SK-N-MC (cell line): Measurements from ENCODE around the gene NUB1.

Experiments used
- DNase-seq: peaks from one replicate; pipeline ENCODE4 v3.0.0-alpha.2; 2011; ENCODE audit warnings: low read depth, low spot score
- H3K27ac ChIP-seq: fragments of 200-600 bp; sonication (generic); 2 replicates; pipeline ENCODE4 v1.5.1; 2016; ENCODE audit warnings: mixed run types
- H3K36me3 ChIP-seq: fragments of 200-600 bp; sonication (generic); 2 replicates; pipeline ENCODE4 v1.6.1; 2017; ENCODE audit warnings: antibody characterized with exemption, low read length, mixed read lengths; ENCODE audit not compliant: insufficient read depth
- H3K4me3 ChIP-seq: fragments of 200-600 bp; sonication (generic); 2 replicates; pipeline ENCODE4 v1.5.1; 2016
- H3K9ac ChIP-seq: fragments of 200-600 bp; sonication (generic); 2 replicates; pipeline ENCODE4 v1.8.0; 2017; ENCODE audit warnings: mixed run types, mixed read lengths; ENCODE audit not compliant: insufficient read length
- H3K9me3 ChIP-seq: fragments of 200-600 bp; sonication (generic); 2 replicates; pipeline ENCODE4 v1.6.1; 2017; ENCODE audit warnings: low read depth, mild to moderate bottlenecking, antibody characterized with exemption, low read length, moderate library complexity, mixed read lengths
- EZH2 ChIP-seq: fragments of 200-600 bp; sonication (generic); IDR thresholded peaks from one replicate; pipeline ENCODE4 v1.6.1; 2017; ENCODE audit warnings: antibody characterized with exemption
- FOXP2 ChIP-seq: optimal IDR thresholded peaks from 2 replicates; pipeline ENCODE3; 2011; ENCODE audit warnings: mild to moderate bottlenecking, moderate library complexity; ENCODE audit not compliant: insufficient read depth; ENCODE audit errors: extremely low read length, control extremely low read depth
- POLR2AphosphoS5 ChIP-seq: IDR thresholded peaks from 2 replicates; pipeline ENCODE4 v1.6.1; 2012; ENCODE audit warnings: mild to moderate bottlenecking, low read depth, low read length, borderline replicate concordance

The NUB1 gene

GRCh38 chr7:151304856-151305255, 36.8 kb upstream of the NUB1 start:
- H3K9ac ChIP-seq: no peak overlapping the region
- no peaks in the 10 kb centered on the region for H3K36me3 ChIP-seq
- no peak overlapping the region for H3K27ac ChIP-seq
- no peaks in the 10 kb centered on the region for H3K9me3 ChIP-seq
- no peak overlapping the region for H3K4me3 ChIP-seq
- TF ChIP-seq POLR2AphosphoS5: no peak
- no peak for TF ChIP-seq EZH2
- TF ChIP-seq FOXP2: no peak
- DNase-seq: no peak

- peaks cover 5% of the 10 kb centered on the region; the same call in 1 of the 2 replicates for H3K9me3 ChIP-seq
- TF ChIP-seq FOXP2 (no peak), EZH2 (no peak), POLR2AphosphoS5 (no peak)
- no peak overlapping the region for H3K27ac ChIP-seq
- DNase-seq: no peak
- no peaks in the 10 kb centered on the region for H3K36me3 ChIP-seq
- no peak overlapping the region for H3K9ac ChIP-seq
- H3K4me3 ChIP-seq: no peak overlapping the region
Observed at GRCh38 chr7:151306374-151306773, 35.2 kb upstream of the NUB1 start.

GRCh38 chr7:151306860-151307259, 34.8 kb upstream of the NUB1 start:
- no peaks in the 10 kb centered on the region for H3K36me3 ChIP-seq
- TF ChIP-seq FOXP2 (no peak), POLR2AphosphoS5 (no peak), EZH2 (no peak)
- no peak overlapping the region for H3K9ac ChIP-seq
- H3K27ac ChIP-seq: no peak overlapping the region
- no peak for DNase-seq
- H3K4me3 ChIP-seq: no peak overlapping the region
- peaks cover 5% of the 10 kb centered on the region; the same call in 1 of the 2 replicates for H3K9me3 ChIP-seq

GRCh38 chr7:151307536-151307935, 34.1 kb upstream of the NUB1 start:
- no peak for TF ChIP-seq POLR2AphosphoS5
- TF ChIP-seq EZH2: no peak
- TF ChIP-seq FOXP2: no peak
- H3K9ac ChIP-seq: no peak overlapping the region
- no peak for DNase-seq
- H3K27ac ChIP-seq: no peak overlapping the region
- no peaks in the 10 kb centered on the region for H3K36me3 ChIP-seq
- H3K4me3 ChIP-seq: no peak overlapping the region
- H3K9me3 ChIP-seq: peaks cover 5% of the 10 kb centered on the region; the same call in 1 of the 2 replicates

- DNase-seq: no peak
- no peak overlapping the region for H3K27ac ChIP-seq
- no peak overlapping the region for H3K4me3 ChIP-seq
- no peaks in the 10 kb centered on the region for H3K36me3 ChIP-seq
- no peak overlapping the region for H3K9ac ChIP-seq
- no peak for TF ChIP-seq FOXP2
- peaks cover 5% of the 10 kb centered on the region; the same call in 1 of the 2 replicates for H3K9me3 ChIP-seq
Observed at GRCh38 chr7:151308256-151308655, 33.4 kb upstream of the NUB1 start.

- H3K27ac ChIP-seq: no peak overlapping the region
- no peak for DNase-seq
- H3K9me3 ChIP-seq: peaks cover 5% of the 10 kb centered on the region; the same call in 1 of the 2 replicates
- TF ChIP-seq POLR2AphosphoS5: no peak
- TF ChIP-seq FOXP2: no peak
- no peak for TF ChIP-seq EZH2
- no peak overlapping the region for H3K9ac ChIP-seq
- no peak overlapping the region for H3K4me3 ChIP-seq
- no peaks in the 10 kb centered on the region for H3K36me3 ChIP-seq
Observed at GRCh38 chr7:151308791-151309190, 32.8 kb upstream of the NUB1 start.

GRCh38 chr7:151309311-151309710, 32.3 kb upstream of the NUB1 start:
- H3K27ac ChIP-seq: no peak overlapping the region
- no peak overlapping the region for H3K9ac ChIP-seq
- H3K36me3 ChIP-seq: no peaks in the 10 kb centered on the region
- peaks cover 5% of the 10 kb centered on the region; the same call in 1 of the 2 replicates for H3K9me3 ChIP-seq
- TF ChIP-seq FOXP2 (no peak), EZH2 (no peak), POLR2AphosphoS5 (no peak)
- H3K4me3 ChIP-seq: peak overlapping the region; percentile 38; the same call in 1 of the 2 replicates
- peak; percentile 47 for DNase-seq

- Histone ChIP-seq H3K9me3 (peaks cover 5% of the 10 kb centered on the region; the same call in 1 of the 2 replicates), H3K27ac (no peak overlapping the region), H3K4me3 (no peak overlapping the region), H3K9ac (no peak overlapping the region), H3K36me3 (no peaks in the 10 kb centered on the region)
- DNase-seq: no peak
- TF ChIP-seq EZH2: no peak
- no peak for TF ChIP-seq FOXP2
- TF ChIP-seq POLR2AphosphoS5: no peak
Observed at GRCh38 chr7:151310578-151310977, 31.0 kb upstream of the NUB1 start.

GRCh38 chr7:151311294-151311864, 30.2 kb upstream of the NUB1 start:
- Histone ChIP-seq H3K4me3 (no peak overlapping the region), H3K27ac (no peak overlapping the region)
- DNase-seq: no peak

More at GRCh38 chr7:151311294-151311864, 30.2 kb upstream of the NUB1 start:
- Histone ChIP-seq H3K36me3 (no peaks in the 10 kb centered on the region), H3K9me3 (peaks cover 5% of the 10 kb centered on the region; the same call in 1 of the 2 replicates), H3K9ac (no peak overlapping the region)
- TF ChIP-seq POLR2AphosphoS5 (no peak), EZH2 (no peak), FOXP2 (no peak)
